Hindlimb muscle (tissue), 1 donor: ENCODE measurements around the gene DDX10. TPM values are rescaled to one million over a fixed set of nuclear protein-coding genes. Genes with fewer than 3 reads are reported as not detected.

Experiments used
- DNase-seq: peaks from one replicate; pipeline ENCODE4 v3.0.0-alpha.2; 2013
- polyA plus RNA-seq: library from polyadenylated mRNA; unstranded; fragments of 120-200 nt; gene quantifications from one replicate; pipeline ENCODE4 v1.2.1, GENCODE V29; 2013; ENCODE audit not compliant: insufficient read length

Gene DDX10
- polyA plus RNA-seq, 1 donor = 21.3 TPM

GRCh38 chr11:108913204-108913603, 248.3 kb downstream of the DDX10 start:
- no peak for DNase-seq

- DNase-seq = no peak
Measured at GRCh38 chr11:108914211-108914610, 249.3 kb downstream of the DDX10 start.

GRCh38 chr11:108914981-108915380, 250.1 kb downstream of the DDX10 start:
- no peak for DNase-seq

GRCh38 chr11:108915666-108916065, 250.8 kb downstream of the DDX10 start:
- no peak for DNase-seq

GRCh38 chr11:108916290-108916689, 251.4 kb downstream of the DDX10 start:
- no peak for DNase-seq

GRCh38 chr11:108916935-108917334, 252.1 kb downstream of the DDX10 start:
- no peak for DNase-seq

GRCh38 chr11:108921211-108921610, 256.3 kb downstream of the DDX10 start:
- no peak for DNase-seq

- DNase-seq = no peak
Measured at GRCh38 chr11:108922241-108922640, 257.4 kb downstream of the DDX10 start.

- no peak for DNase-seq
Measured at GRCh38 chr11:108923413-108923812, 258.5 kb downstream of the DDX10 start.

GRCh38 chr11:108926171-108926840, 261.4 kb downstream of the DDX10 start:
- DNase-seq = no peak

GRCh38 chr11:108926841-108927577, 262.1 kb downstream of the DDX10 start:
- DNase-seq = no peak

GRCh38 chr11:108927791-108928545, 263.1 kb downstream of the DDX10 start:
- no peak for DNase-seq

GRCh38 chr11:108929241-108929640, 264.4 kb downstream of the DDX10 start:
- DNase-seq = no peak

- DNase-seq = no peak
Measured at GRCh38 chr11:108931168-108931567, 266.3 kb downstream of the DDX10 start.

- DNase-seq = no peak
Measured at GRCh38 chr11:108933630-108934029, 268.8 kb downstream of the DDX10 start.

- no peak for DNase-seq
Measured at GRCh38 chr11:108934289-108934688, 269.4 kb downstream of the DDX10 start.

GRCh38 chr11:108934696-108935095, 269.8 kb downstream of the DDX10 start:
- no peak for DNase-seq

- no peak for DNase-seq
Measured at GRCh38 chr11:108937746-108938145, 272.9 kb downstream of the DDX10 start.

- DNase-seq = no peak
Measured at GRCh38 chr11:108938604-108939003, 273.7 kb downstream of the DDX10 start.

- DNase-seq = no peak
Measured at GRCh38 chr11:108939135-108939534, 274.3 kb downstream of the DDX10 start.

- DNase-seq = no peak
Measured at GRCh38 chr11:108943853-108944252, 279.0 kb downstream of the DDX10 start.

- no peak for DNase-seq
Measured at GRCh38 chr11:108944471-108945178, 279.8 kb downstream of the DDX10 start.

GRCh38 chr11:108945341-108945740, 280.5 kb downstream of the DDX10 start:
- no peak for DNase-seq
